ENCODE results near the gene KIAA1143. TPM values are rescaled to one million over a fixed set of nuclear protein-coding genes. Genes with fewer than 3 reads are reported as not detected.

Gene KIAA1143
- total RNA-seq, 1 donor from 2014 or later: 33.4 TPM

Other genes with a start within 250 kb of the KIAA1143 start
- gene ZKSCAN7, start 206.4 kb downstream of the KIAA1143 start, total RNA-seq: 3.3 and 12.2 TPM in 2 replicates
- gene ZNF660, start 176.7 kb downstream of the KIAA1143 start, total RNA-seq: 1.4 and 5.4 TPM in 2 replicates
- 12.3 and 33.1 TPM in 2 replicates for gene ZNF197, start 136.6 kb downstream of the KIAA1143 start, total RNA-seq
- gene ZNF35, start 112.9 kb downstream of the KIAA1143 start, total RNA-seq: 26.4 and 28.0 TPM in 2 replicates
- gene ZNF502, start 49.0 kb downstream of the KIAA1143 start, total RNA-seq: 6.1 and 7.2 TPM in 2 replicates
- gene ZNF501, start 32.0 kb downstream of the KIAA1143 start, total RNA-seq: 1.2 and 5.3 TPM in 2 replicates
- gene KIF15, start 175 bp upstream of the KIAA1143 start, total RNA-seq: 1.6 and 4.5 TPM in 2 replicates
- gene TMEM42, start 100.3 kb upstream of the KIAA1143 start, total RNA-seq: 14.3 and 16.5 TPM in 2 replicates
- 0.30 and 0.35 TPM in 2 replicates for gene TGM4, start 113.0 kb upstream of the KIAA1143 start, total RNA-seq
- gene ZDHHC3, start 214.6 kb upstream of the KIAA1143 start, total RNA-seq: 59.9 and 81.4 TPM in 2 replicates
- 59.4 and 63.9 TPM in 2 replicates for gene EXOSC7, start 214.6 kb upstream of the KIAA1143 start, total RNA-seq